ENCODE measurements around the gene FOLR2. TPM values are rescaled to one million over a fixed set of nuclear protein-coding genes. Genes with fewer than 3 reads are reported as not detected.
"Not testable (repeated sequence)": the region's sequence is repeated elsewhere in the genome, so short reads cannot be mapped to it uniquely, and the experiment has no call there.

Gene FOLR2
- total RNA-seq: not detected in 2 replicates
- long read RNA-seq: 0 reads

GRCh38 chr11:72216638-72217037 lies at the start of gene FOLR2:
TSS of gene FOLR2 (plus strand) at chr11:72216794. CDS start at chr11:72218585, 1,791 bp downstream.
- H3K4me3 Mint-ChIP-seq (ENCODE audit: unreplicated experiment): no peak within 1 kb of the TSS
- no peak within 1 kb of the TSS for H3K27ac Mint-ChIP-seq (ENCODE audit: unreplicated experiment)
- H3K9me3 Mint-ChIP-seq (ENCODE audit: unreplicated experiment): no peaks in the 10 kb centered on the region
- peak; percentile 63 for DNase-seq (ENCODE audit: extremely low spot score, unreplicated experiment)
- H3K4me1 Mint-ChIP-seq (ENCODE audit: unreplicated experiment): no peaks in the 10 kb centered on the region
- TF ChIP-seq CTCF (IDR thresholded peaks at IDR 0.05): no peak
- H3K36me3 Mint-ChIP-seq (ENCODE audit: unreplicated experiment): no peaks in the 10 kb centered on the region
- peaks cover 60% of the 10 kb centered on the region for H3K27me3 Mint-ChIP-seq (ENCODE audit: unreplicated experiment)

- not testable (repeated sequence) for H3K9me3 Mint-ChIP-seq (ENCODE audit: unreplicated experiment); DNase-seq (ENCODE audit: extremely low spot score, unreplicated experiment); H3K36me3 Mint-ChIP-seq (ENCODE audit: unreplicated experiment); H3K4me1 Mint-ChIP-seq (ENCODE audit: unreplicated experiment); H3K27ac Mint-ChIP-seq (ENCODE audit: unreplicated experiment); H3K4me3 Mint-ChIP-seq (ENCODE audit: unreplicated experiment)
- H3K27me3 Mint-ChIP-seq (ENCODE audit: unreplicated experiment): peaks cover 36% of the 10 kb centered on the region
These were observed 47.5 kb upstream of the FOLR2 start for GRCh38 chr11:72169046-72169555.

GRCh38 chr11:72169754-72170153 lies 46.8 kb upstream of the FOLR2 start:
- H3K4me1 Mint-ChIP-seq (ENCODE audit: unreplicated experiment); DNase-seq (ENCODE audit: extremely low spot score, unreplicated experiment); H3K4me3 Mint-ChIP-seq (ENCODE audit: unreplicated experiment); H3K36me3 Mint-ChIP-seq (ENCODE audit: unreplicated experiment); H3K9me3 Mint-ChIP-seq (ENCODE audit: unreplicated experiment); H3K27ac Mint-ChIP-seq (ENCODE audit: unreplicated experiment): not testable (repeated sequence)
- peaks cover 35% of the 10 kb centered on the region for H3K27me3 Mint-ChIP-seq (ENCODE audit: unreplicated experiment)

- H3K9me3 Mint-ChIP-seq (ENCODE audit: unreplicated experiment); H3K36me3 Mint-ChIP-seq (ENCODE audit: unreplicated experiment); H3K4me3 Mint-ChIP-seq (ENCODE audit: unreplicated experiment); DNase-seq (ENCODE audit: extremely low spot score, unreplicated experiment); H3K27ac Mint-ChIP-seq (ENCODE audit: unreplicated experiment); H3K4me1 Mint-ChIP-seq (ENCODE audit: unreplicated experiment): not testable (repeated sequence)
- H3K27me3 Mint-ChIP-seq (ENCODE audit: unreplicated experiment): peaks cover 29% of the 10 kb centered on the region
These were observed 44.6 kb upstream of the FOLR2 start for GRCh38 chr11:72172043-72172442.

- Mint-ChIP-seq H3K9me3 (ENCODE audit: unreplicated experiment) (no peaks in the 10 kb centered on the region), H3K27me3 (ENCODE audit: unreplicated experiment) (peaks cover 27% of the 10 kb centered on the region), H3K4me1 (ENCODE audit: unreplicated experiment) (no peaks in the 10 kb centered on the region), H3K4me3 (ENCODE audit: unreplicated experiment) (no peak overlapping the region), H3K36me3 (ENCODE audit: unreplicated experiment) (no peaks in the 10 kb centered on the region), H3K27ac (ENCODE audit: unreplicated experiment) (no peak overlapping the region)
- no peak for TF ChIP-seq CTCF (IDR thresholded peaks at IDR 0.05)
- DNase-seq (ENCODE audit: extremely low spot score, unreplicated experiment): no peak
These were observed 43.3 kb upstream of the FOLR2 start for GRCh38 chr11:72173291-72173690.

GRCh38 chr11:72174302-72175070 lies 42.1 kb upstream of the FOLR2 start:
- Mint-ChIP-seq H3K4me1 (ENCODE audit: unreplicated experiment) (no peaks in the 10 kb centered on the region), H3K27ac (ENCODE audit: unreplicated experiment) (no peak overlapping the region), H3K27me3 (ENCODE audit: unreplicated experiment) (peaks cover 30% of the 10 kb centered on the region), H3K36me3 (ENCODE audit: unreplicated experiment) (no peaks in the 10 kb centered on the region), H3K9me3 (ENCODE audit: unreplicated experiment) (no peaks in the 10 kb centered on the region), H3K4me3 (ENCODE audit: unreplicated experiment) (no peak overlapping the region)
- no peak for DNase-seq (ENCODE audit: extremely low spot score, unreplicated experiment)
- TF ChIP-seq CTCF (IDR thresholded peaks at IDR 0.05): no peak

Measured in osteocyte (in vitro differentiated cells).